DOHH2 (cell line): ENCODE results near the gene HMGN3.

Experiments used
- H3F3A ChIP-seq: fragments of 200-600 bp; sonication (generic), shearing (Covaris generic); 2 replicates; pipeline ENCODE4 v1.6.0; 2016; ENCODE audit warnings: antibody characterized with exemption, mild to moderate bottlenecking; ENCODE audit not compliant: control insufficient read depth, insufficient read depth
- H3K27ac ChIP-seq: fragments of 200-600 bp; sonication (generic); 2 replicates; pipeline ENCODE4 v1.5.1; 2014; ENCODE audit warnings: low read depth, mild to moderate bottlenecking, low read length, moderate library complexity
- H3K27me3 ChIP-seq: fragments of 200-600 bp; sonication (generic); 2 replicates; pipeline ENCODE4 v1.6.1; 2014; ENCODE audit warnings: mild to moderate bottlenecking, low read length, mixed read lengths; ENCODE audit not compliant: control insufficient read depth
- H3K36me3 ChIP-seq: fragments of 200-600 bp; sonication (generic); 2 replicates; pipeline ENCODE4 v1.6.1; 2014; ENCODE audit warnings: mild to moderate bottlenecking, low read length, moderate library complexity, mixed read lengths; ENCODE audit not compliant: control insufficient read depth
- H3K4me1 ChIP-seq: fragments of 200-600 bp; sonication (generic); 2 replicates; pipeline ENCODE4 v1.6.1; 2014; ENCODE audit warnings: mild to moderate bottlenecking, low read length, mixed read lengths; ENCODE audit not compliant: control insufficient read depth
- H3K4me2 ChIP-seq: fragments of 200-600 bp; sonication (generic); 2 replicates; pipeline ENCODE4 v1.6.0; 2014; ENCODE audit warnings: mild to moderate bottlenecking, low read length, moderate library complexity
- H3K4me3 ChIP-seq: fragments of 200-600 bp; sonication (generic); 2 replicates; pipeline ENCODE4 v1.5.1; 2014; ENCODE audit warnings: mild to moderate bottlenecking, low read length, mixed read lengths
- H3K79me2 ChIP-seq: fragments of 200-600 bp; sonication (generic); 2 replicates; pipeline ENCODE4 v1.6.1; 2014; ENCODE audit warnings: mild to moderate bottlenecking, low read length, mixed read lengths; ENCODE audit not compliant: control insufficient read depth
- H3K9me2 ChIP-seq: fragments of 200-600 bp; sonication (generic); replicated peaks from 2 replicates; pipeline ENCODE4 v1.6.1; 2014; ENCODE audit warnings: mild to moderate bottlenecking, low read length, mixed read lengths; ENCODE audit not compliant: control insufficient read depth
- H3K9me3 ChIP-seq: fragments of 200-600 bp; sonication (generic); 2 replicates; pipeline ENCODE4 v1.6.1; 2014; ENCODE audit warnings: antibody characterized with exemption, low read length, mixed read lengths; ENCODE audit not compliant: control insufficient read depth, insufficient read depth
- H4K20me1 ChIP-seq: fragments of 200-600 bp; sonication (generic); 2 replicates; pipeline ENCODE4 v1.6.0; 2014; ENCODE audit warnings: low read depth, mild to moderate bottlenecking, antibody characterized with exemption, low read length, moderate library complexity; ENCODE audit not compliant: control insufficient read depth, insufficient read depth
- CTCF ChIP-seq: fragments of 200-600 bp; sonication (generic); IDR thresholded peaks from one replicate; pipeline ENCODE4 v1.5.1; 2014; ENCODE audit warnings: antibody characterized with exemption, mild to moderate bottlenecking, low read depth, low read length; ENCODE audit not compliant: poor library complexity, severe bottlenecking
- EZH2phosphoT487 ChIP-seq: fragments of 200-600 bp; sonication (generic); IDR thresholded peaks from 2 replicates; pipeline ENCODE4 v1.6.1; 2017; ENCODE audit warnings: borderline replicate concordance, mild to moderate bottlenecking, antibody characterized with exemption, low read length, moderate library complexity, mixed read lengths

HMGN3 gene

GRCh38 chr6:79212859-79213258 lies 21.6 kb downstream of the HMGN3 start:
- Histone ChIP-seq H3K36me3 (peaks cover 16% of the 10 kb centered on the region), H3K27me3 (no peaks in the 10 kb centered on the region), H3K79me2 (peaks cover 20% of the 10 kb centered on the region), H3K4me1 (no peaks in the 10 kb centered on the region), H3K9me3 (no peaks in the 10 kb centered on the region), H3K4me2 (no peak overlapping the region), H3K9me2 (no peaks in the 10 kb centered on the region), H3K4me3 (no peak overlapping the region), H4K20me1 (no peaks in the 10 kb centered on the region), H3K27ac (no peak overlapping the region), H3F3A (no peaks in the 10 kb centered on the region)
- TF ChIP-seq CTCF, result no peak
- no peak for TF ChIP-seq EZH2phosphoT487

- no peak overlapping the region for H3K4me3 ChIP-seq
- H3K9me3 ChIP-seq, result no peaks in the 10 kb centered on the region
- H3K4me1 ChIP-seq, result no peaks in the 10 kb centered on the region
- H3K27me3 ChIP-seq, result no peaks in the 10 kb centered on the region
- no peaks in the 10 kb centered on the region for H4K20me1 ChIP-seq
- H3K36me3 ChIP-seq, result peaks cover 14% of the 10 kb centered on the region
- H3K79me2 ChIP-seq, result no peaks in the 10 kb centered on the region
- H3F3A ChIP-seq, result no peaks in the 10 kb centered on the region
- no peaks in the 10 kb centered on the region for H3K9me2 ChIP-seq
- H3K4me2 ChIP-seq, result no peak overlapping the region
- TF ChIP-seq EZH2phosphoT487 (no peak), CTCF (no peak)
- no peak overlapping the region for H3K27ac ChIP-seq
These were observed 25.7 kb downstream of the HMGN3 start for GRCh38 chr6:79208816-79209215.

GRCh38 chr6:79203753-79204253 lies 30.7 kb downstream of the HMGN3 start:
- Histone ChIP-seq H4K20me1 (no peaks in the 10 kb centered on the region), H3K27ac (no peak overlapping the region), H3K27me3 (no peaks in the 10 kb centered on the region), H3K36me3 (peaks cover 8% of the 10 kb centered on the region; the same call in 1 of the 2 replicates), H3K9me2 (no peaks in the 10 kb centered on the region), H3K9me3 (no peaks in the 10 kb centered on the region), H3K4me1 (no peaks in the 10 kb centered on the region), H3K4me2 (no peak overlapping the region), H3F3A (no peaks in the 10 kb centered on the region), H3K79me2 (no peaks in the 10 kb centered on the region), H3K4me3 (no peak overlapping the region)
- no peak for TF ChIP-seq CTCF
- TF ChIP-seq EZH2phosphoT487, result no peak
